ENCODE data around the gene RAG2.
"Not testable (repeated sequence)": the region's sequence is repeated elsewhere in the genome, so short reads cannot be mapped to it uniquely, and the experiment has no call there.

RAG2 gene

DNA sequence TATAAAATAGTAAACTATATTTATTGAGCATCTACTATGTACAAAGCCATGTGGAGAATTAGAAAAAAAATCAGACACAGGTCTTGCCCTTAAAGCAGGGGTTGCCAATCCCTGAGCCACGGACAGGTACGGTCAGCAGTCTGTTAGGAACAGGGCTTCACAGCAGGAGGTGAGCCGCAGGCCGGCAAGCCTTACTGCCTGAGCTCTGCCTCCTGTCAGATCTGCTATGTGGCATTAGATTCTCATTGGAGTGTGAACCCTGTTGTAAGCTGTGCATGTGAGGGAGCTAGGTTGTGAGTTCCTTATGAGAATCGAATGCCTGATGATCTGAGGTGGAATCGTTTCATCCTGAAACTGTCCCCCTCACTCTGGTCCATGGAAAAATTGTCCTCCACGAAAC, 2.1 kb upstream of the RAG2 start:
- no peak for DNase-seq (ENCODE audit: low read depth)

DNA sequence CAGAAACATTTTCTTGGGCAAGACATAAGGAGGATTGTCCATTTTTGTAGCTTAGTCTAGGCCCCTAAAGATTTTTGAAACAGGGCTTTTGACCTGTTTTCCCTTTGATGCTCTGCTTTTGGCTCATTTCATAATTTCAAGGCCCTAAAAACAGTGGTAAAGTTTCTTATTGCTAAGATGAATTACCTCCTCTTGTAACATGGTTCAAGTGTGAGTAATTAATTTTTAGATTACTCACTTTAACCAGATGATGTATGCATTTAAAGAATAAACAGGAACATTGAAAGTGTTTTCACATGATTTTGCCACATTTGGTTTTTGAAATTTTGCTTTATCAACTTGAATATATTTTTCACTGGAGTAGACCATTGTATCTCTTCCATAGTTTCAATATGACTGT, 1.2 kb downstream of the RAG2 start:
- DNase-seq (ENCODE audit: low read depth): no peak

DNA sequence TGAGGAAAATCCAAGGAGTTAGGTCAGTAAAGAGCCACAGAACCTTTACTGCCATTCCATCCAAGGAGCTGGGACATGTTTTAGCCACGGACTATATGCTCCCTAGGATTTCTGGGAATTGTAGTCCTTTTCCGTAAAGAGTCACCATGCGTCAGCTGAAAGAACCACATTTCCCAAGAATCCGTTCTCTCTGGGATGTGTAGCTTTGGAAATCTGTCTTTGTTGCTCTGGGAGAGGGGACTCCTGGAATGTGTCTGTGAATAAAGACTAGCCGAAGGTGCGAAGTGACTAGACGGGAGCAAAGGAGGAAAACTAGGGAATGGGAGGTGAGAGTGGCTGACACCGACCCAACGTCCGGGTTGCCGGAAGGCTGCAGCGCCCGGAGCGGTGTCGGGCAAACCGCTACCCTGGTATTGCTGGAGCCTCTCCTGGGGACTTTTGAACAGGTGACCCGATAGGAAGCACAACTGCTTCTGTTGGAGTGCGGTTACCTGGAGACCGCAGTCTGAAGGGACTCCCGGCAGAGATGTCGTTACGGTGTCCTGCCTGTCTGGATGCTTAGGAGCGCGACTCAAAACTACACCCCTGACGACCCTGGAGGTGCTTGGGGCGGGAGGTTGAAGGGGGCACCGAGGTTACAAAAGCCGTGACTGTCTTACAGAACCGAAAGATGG, 3.6 kb downstream of the RAG2 start, which contains the start of gene IFTAP:
IFTAP (plus strand) TSS at position 187 of the 674 bp plus-strand sequence. CDS start 15,602 bp downstream, outside the sequence.
- peak; percentile 93 for DNase-seq (ENCODE audit: low read depth)

DNA sequence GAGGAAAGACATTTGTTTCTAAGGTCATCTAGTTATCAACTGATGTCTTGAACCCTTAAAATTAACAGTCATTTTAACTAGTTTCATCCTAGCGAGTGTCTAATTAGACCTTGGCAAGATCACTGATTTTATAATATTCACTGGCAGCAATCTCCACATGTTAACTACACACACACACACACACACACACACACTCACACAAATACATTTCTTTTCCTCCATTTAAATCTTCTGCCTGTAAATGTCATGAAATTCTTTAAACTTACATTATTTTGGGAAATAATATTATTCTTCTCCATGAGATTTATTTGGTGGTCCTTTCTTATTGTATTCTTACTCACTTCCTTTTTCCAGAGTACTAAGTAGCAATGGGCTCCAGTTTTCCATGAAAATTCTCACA, 6.6 kb downstream of the RAG2 start:
- DNase-seq (ENCODE audit: low read depth): no peak

DNA sequence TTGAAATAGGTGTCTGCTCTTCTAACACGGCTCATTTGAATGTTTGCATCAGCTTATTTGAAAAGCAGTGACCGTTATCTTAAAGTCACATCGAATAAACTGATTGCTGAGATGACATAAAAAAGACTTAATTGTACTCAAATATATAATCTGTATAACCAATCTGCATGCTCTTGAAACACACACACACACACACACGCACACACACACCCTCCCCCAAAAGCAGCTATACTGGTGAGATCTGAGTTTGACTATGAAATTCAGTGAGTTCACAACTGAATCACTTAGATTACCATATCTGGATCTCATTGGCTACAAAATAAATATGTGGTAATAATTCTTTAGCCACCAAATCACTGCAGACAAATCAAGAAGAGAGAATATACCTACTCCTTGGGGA, 7.5 kb downstream of the RAG2 start:
- no peak for DNase-seq (ENCODE audit: low read depth)

DNA sequence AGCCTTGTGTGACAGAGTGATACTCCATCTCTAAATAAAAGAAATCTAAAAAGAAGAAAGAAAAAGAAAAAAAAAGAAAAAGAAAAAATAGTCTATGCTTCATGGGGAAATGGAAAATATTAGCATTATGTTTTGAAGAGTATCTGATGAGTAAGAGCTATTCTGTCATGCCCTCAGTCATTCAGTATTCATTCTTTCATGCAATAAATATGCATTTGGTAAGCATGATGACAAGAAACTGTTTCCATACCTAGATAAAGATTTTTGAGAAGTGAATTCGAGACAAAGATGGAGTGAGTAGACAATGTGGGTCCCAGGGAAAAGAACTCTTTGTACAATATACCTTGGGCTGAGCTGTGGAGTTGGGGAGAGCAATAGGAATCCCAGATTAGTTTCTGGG, 9.9 kb downstream of the RAG2 start:
- no peak for DNase-seq (ENCODE audit: low read depth)

DNA sequence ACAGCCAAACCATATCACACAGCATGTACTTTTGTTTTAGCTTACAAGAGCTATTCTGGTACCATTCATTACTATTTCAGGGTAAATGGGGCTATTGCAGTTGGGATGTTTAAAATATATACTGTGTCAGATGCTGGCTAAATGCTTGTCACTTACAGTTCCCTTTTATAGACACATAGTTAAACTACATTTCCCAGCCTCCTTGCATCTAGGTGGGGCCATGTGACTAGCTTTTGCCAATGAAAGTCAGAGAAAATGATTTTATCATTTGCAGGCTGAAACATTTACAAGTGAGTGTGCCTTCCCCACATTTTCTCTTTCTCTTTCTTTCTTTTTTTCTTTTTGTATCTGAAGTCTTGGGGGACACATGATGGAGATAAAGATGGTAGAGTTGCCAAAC, 11.5 kb downstream of the RAG2 start:
- peak; percentile 5 for DNase-seq (ENCODE audit: low read depth)

DNA sequence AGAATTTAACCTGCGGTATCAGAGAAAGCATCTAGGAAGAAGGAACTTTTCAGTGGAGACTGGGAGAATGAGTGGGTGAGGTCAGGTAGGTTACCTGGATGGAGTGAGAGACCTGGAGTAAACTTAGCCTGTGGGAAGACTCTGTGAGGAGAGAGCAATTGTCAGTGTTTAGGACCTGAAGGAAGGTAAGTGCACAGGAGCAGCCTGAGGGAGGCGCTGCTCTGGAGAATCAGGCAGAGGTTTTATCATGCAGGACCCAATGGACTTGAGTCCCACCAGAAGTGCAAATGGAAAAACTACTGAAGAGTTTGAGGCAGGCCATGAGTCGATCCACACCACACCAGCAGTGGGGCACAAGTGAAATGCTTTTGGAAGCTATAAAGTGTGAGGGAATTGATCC, 14.4 kb downstream of the RAG2 start:
- DNase-seq (ENCODE audit: low read depth): no peak

DNA sequence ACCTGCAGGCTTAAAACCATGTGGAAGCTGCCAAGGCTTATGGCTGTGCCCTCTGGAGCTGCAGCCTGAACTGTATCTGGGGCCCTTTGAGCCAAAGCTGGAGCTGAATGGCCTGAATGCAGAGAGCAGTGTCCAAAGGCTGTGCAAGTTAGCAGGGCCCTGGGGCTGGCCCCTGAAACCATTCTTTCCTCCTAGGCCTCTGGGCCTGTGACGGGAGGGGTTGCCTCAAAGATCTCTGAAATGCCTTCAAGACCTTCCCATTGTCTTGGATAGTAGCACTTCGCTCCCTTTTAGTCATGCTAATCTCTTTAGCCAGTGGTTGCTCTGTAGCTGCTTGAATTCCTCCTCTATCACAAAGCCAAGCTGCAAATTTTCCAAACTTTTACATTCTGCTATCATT, 16.5 kb downstream of the RAG2 start:
- DNase-seq (ENCODE audit: low read depth): no peak

DNA sequence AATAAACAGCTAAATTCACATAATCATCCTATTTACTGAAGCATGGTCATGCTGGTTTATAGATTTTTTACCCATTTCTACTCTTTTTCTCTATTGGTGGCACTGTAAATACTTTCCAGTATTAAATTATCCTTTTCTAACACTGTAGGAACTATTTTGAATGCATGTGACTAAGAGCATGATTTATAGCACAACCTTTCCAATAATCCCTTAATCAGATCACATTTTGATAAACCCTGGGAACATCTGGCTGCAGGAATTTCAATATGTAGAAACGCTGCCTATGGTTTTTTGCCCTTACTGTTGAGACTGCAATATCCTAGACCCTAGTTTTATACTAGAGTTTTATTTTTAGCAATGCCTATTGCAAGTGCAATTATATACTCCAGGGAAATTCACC, 19.6 kb downstream of the RAG2 start:
- DNase-seq (ENCODE audit: low read depth): no peak

DNA sequence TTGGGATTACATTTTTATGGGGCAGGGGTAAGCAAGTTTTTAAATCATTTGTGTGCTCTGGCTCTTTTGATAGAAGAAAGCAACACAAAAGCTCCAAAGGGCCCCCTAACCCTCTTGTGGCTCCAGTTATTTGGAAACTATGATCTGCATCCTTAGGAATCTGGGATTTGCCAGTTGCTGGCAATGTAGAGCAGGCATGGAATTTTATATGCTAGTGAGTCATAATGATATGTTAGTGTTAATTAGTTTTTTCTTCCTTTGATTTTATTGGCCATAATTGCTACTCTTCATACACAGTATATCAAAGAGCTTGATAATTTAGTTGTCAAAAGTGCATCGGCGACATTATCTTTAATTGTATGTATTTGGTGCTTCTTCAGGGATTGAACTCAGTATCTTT, 20.2 kb downstream of the RAG2 start:
- DNase-seq (ENCODE audit: low read depth): peak; percentile 65

DNA sequence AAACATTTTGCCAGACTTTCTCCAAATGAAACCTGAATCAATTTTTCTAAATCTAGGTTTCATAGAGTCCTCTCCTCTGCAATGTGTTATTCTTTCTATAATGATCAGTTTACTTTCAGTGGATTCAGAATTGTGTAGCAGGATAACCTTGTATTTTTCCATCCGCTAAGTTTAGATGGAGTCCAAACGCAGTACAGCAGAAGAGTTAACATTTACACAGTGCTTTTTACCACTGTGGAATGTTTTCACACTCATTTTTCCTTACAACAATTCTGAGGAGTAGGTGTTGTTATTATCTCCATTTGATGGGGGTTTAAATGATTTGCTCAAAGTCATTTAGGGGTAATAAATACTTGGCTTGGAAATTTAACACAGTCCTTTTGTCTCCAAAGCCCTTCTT, 20.7 kb downstream of the RAG2 start:
- no peak for DNase-seq (ENCODE audit: low read depth)

DNA sequence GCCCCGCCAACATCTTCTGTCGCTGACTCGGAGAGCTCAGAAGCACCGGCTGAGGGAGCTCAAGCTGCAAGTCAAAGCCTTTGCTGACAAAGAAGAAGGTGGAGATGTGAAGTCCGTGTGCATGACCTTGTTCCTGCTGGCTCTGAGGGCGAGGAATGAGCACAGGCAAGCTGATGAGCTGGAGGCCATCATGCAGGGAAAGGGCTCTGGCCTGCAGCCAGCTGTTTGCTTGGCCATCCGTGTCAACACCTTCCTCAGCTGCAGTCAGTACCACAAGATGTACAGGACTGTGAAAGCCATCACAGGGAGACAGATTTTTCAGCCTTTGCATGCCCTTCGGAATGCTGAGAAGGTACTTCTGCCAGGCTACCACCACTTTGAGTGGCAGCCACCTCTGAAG, 23.6 kb downstream of the RAG2 start:
- DNase-seq (ENCODE audit: low read depth): no peak

DNA sequence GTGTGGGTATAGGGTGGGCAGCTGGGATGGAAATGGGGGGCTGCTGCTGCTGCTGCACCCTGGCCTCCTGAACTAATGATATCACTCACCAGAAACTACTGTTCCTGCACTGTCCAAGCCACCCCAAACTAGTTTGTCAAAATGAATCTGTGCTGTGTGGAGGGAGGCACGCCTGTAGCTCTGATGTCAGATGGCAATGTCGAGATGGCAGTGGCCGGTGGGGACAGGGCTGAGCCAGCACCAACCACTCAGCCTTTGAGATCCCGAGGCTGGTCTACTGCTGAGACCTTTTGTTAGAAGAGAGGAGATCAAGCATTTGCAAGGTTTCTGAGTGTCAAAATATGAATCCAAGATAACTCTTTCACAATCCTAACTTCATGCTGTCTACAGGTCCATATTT, 28.9 kb downstream of the RAG2 start:
- no peak for DNase-seq (ENCODE audit: low read depth)

DNA sequence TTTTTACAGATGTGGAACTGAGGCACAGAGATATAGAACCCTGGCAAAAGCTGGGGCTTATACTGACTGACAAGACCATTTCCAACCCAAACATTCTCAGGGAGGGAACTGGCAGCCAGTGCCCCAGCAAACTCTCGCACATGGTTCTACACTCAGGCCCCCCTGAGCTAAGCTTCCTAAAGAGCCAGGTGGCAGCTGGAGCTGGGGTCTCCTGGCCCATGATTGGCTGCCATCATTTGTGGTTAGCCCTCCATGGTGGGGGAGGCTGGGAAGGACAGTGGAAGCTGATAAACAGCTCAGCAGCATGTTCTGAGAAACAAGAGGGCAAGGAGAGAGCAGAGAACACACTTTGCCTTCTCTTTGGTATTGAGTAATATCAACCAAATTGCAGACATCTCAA, 30.3 kb downstream of the RAG2 start, which contains the start of gene RAG1:
RAG1 (plus strand) TSS at position 314 of the 400 bp plus-strand sequence. CDS start 5,298 bp downstream, outside the sequence.
- DNase-seq (ENCODE audit: low read depth): no peak

DNA sequence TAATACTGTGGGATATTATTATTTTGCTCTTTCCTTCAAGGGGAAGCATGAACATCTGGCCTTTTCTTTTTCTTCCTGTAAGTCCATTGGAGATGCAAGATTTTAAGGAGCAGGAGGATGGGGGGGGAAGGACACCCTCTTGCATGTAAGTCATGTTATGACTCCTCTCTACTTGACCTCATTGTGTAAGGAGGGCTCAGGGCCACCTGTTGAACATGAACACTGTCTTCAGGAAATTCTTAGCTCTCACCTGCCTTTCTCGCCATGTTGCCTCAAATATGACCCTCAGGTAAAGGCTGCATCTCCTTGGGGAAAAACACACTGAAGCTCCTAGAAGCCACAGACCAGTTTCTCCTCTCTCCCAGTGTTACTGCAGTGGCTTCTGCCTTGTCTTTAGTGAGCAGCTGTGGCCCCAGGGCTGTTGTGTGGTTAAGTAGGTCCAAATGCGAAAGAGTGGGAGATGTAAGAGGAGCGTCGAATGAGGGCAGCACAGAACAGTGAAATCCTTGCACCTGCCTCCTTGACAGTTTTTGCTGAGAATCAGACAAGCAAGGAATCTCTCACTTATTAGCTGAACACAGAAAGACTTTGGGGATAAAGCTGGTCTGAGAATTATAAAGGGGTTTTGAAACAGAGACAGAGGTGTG, 31.5 kb downstream of the RAG2 start:
- no peak for DNase-seq (ENCODE audit: low read depth)

DNA sequence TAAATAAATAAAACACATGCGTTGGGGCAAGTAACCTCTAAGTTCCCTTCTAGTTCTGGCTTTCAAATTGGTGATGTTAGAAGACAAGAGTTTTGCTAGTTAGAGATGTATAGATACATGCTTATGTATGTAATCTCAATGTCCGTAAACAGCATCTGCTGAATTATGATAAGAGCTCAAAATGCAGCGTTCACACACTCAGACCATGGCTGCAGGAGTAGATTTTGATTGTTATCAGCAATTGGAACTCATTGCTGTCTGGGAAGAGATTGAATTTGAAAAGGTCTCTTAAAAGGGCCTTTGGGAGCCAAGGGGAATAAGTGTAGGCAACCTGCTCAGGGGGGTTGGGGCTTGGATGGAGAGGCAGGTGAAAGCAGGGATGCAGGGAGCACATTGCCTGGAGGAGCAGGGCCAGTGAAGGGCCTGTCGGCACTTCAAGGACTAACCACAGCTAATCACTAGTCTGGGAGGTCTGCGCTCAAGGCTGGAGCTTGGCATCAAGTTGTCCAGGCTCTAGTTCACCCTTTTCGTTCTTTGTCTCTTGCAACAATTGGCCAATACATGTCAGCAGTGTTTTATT, 32.9 kb downstream of the RAG2 start:
- DNase-seq (ENCODE audit: low read depth): no peak

DNA sequence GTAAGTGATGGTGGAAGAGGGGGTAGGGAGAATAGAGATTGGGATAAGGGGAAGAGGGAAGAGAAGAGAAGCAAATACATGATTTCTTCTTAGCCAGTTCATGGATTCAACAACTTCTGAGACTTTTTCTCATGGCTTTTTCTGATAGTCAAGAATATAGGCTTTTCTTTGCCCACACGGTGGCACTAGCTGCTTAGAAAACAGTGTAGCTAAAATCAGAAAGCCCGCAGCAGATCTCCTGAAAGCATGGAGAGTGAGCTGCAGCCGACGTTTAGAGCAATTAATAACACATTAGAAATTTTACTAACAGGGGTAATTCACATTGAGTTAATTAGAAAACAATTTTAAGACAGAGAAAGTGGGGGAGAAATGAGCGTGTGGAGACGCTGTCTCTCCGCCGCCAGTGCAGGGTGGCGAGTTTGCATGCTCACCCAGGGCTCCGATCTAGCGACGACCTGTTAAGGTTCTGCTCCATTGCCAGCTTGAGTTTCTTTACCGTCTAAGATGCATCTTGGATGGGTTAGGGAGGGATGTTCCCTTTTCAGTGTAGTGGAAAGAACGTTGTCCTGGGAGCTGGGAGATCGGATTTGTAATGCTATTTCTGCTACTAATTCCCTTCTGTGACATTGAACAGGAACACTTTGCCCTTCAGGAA, 33.5 kb downstream of the RAG2 start:
- peak; percentile 68 for DNase-seq (ENCODE audit: low read depth)

DNA sequence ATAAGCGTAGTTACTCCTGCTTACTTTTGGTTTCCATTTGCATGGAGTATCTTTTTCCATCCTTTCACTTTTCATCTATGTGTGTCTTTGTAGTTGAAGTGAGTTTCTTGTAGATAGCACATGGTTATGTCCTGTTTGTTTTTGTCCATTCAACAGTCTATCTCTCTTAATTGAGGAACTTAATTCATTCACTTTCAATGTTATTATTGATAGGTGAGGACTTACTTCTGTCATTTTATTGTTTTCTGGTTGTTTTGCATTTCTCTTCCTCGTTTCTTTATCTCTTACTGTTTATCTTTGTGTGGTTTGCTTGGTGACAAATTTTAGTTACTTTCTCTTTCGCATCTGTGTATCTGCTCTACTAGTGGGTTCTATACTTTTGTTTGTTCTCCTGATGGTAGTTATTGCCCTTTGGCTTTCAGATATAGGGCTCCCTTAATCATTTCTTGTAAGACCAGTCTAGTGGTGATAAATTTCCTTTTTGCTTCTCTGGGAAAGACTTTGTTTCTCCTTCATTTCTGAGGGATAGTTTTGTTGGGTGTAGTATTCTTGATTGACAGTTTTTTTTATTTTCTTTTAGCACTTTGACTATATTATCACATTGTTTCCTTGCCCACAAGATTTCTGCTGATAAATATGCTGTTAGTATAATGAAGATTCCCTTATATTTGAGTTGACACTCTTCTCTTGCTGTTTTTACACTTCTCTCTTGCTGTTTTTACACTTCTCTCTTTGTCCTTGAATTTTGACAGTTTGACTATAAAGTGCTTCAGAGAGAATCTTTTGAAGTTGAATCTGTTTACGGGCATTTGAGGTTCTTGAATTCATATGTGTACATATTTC, 39.2 kb downstream of the RAG2 start:
- DNase-seq (ENCODE audit: low read depth): no peak

DNA sequence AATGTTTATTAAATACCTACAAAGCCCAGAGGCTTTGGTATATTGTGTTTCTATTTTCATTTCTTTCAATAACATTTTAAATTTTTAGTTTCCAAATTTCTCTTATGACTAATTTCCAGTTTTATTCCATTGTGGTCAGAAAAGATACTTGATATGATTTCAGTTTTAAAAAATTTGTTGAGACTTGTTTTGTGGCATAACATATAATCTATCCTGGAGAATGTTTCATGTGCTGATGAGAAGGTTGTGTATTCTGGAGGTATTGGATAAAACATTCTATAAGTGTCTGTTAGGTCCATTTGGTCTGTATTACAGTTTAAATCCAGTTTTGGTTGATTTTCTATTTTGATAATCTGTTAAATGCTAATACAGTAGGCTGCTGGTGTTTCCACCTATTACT, 40.0 kb downstream of the RAG2 start:
- no peak for DNase-seq (ENCODE audit: low read depth)

DNA sequence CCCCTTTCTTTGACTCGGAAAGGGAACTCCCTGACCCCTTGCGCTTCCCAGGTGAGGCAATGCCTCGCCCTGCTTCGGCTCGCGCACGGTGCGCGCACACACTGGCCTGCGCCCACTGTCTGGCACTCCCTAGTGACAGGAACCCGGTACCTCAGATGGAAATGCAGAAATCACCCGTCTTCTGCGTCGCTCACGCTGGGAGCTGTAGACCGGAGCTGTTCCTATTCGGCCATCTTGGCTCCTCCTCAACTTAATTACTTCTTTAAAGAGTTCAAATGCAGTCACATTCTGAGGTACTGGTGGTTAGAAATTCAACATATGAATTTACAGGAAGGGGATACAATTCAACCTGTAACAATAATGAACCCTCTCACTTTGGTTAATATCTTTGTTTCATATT, 40.6 kb downstream of the RAG2 start:
- DNase-seq (ENCODE audit: low read depth): not testable (repeated sequence)

Measured in EH (cell line).